Measurements from ENCODE around the gene HECW1. TPM values are rescaled to one million over a fixed set of nuclear protein-coding genes. Genes with fewer than 3 reads are reported as not detected.

Gene HECW1
- total and polyA plus RNA-seq, 2 of the 8 experiments (the other 6 are each of a cell fraction or from before 2014, with no cell fraction given): 2.9 to 12.7 TPM

GRCh38 chr7:43332193-43332796, 219.8 kb downstream of the HECW1 start:
- Histone ChIP-seq H3K9ac (replicated peaks in 1 of 4; ENCODE audit: extremely low read depth in 1 of 4, low read depth in 3 of 4, low read length in 3 of 4) (no peak overlapping the region), H2AK5ac (ENCODE audit: low read depth, low read length) (no peak overlapping the region; the same call in 1 of the 2 replicates), H4K5ac (ENCODE audit: insufficient read length, low read depth, low read length) (no peak overlapping the region), H3K79me2 (ENCODE audit: control insufficient read depth in 1 of 2, insufficient read depth in 2 of 2, low read length in 2 of 2) (no peaks in the 10 kb centered on the region), H3K9me3 (ENCODE audit: insufficient read depth in 2 of 2, low read depth in 1 of 2, low read length in 1 of 2) (no peaks in the 10 kb centered on the region), H4K8ac (ENCODE audit: extremely low read depth, insufficient read depth, low read length) (no peak overlapping the region), H2BK15ac (ENCODE audit: low read length) (no peak overlapping the region), H3K56ac (replicated peaks; ENCODE audit: insufficient read length, low read depth, low read length) (no peak overlapping the region), H3K4me3 (ENCODE audit: extremely low read depth in 1 of 4, insufficient read depth in 2 of 4, low read depth in 3 of 4, low read length in 4 of 4) (no peak overlapping the region), H3K23me2 (ENCODE audit: low read depth, low read length) (no peaks in the 10 kb centered on the region; the same call in 1 of the 2 replicates), H4K20me1 (replicated peaks in 1 of 2; ENCODE audit: control insufficient read depth in 1 of 2, insufficient read depth in 2 of 2, low read length in 2 of 2) (no peaks in the 10 kb centered on the region), H3K14ac (ENCODE audit: insufficient read length) (no peak overlapping the region), H2BK5ac (ENCODE audit: low read depth, low read length) (no peak overlapping the region; the same call in 1 of the 2 replicates), H3K4ac (replicated peaks; ENCODE audit: insufficient read length, low read depth, low read length) (no peak overlapping the region), H3K36me3 (ENCODE audit: control insufficient read depth in 2 of 4, insufficient read depth in 4 of 4, low read length in 3 of 4) (no peaks in the 10 kb centered on the region), H3K18ac (ENCODE audit: extremely low read depth, low read length) (no peak overlapping the region), H3K27me3 (replicated peaks in 1 of 4; ENCODE audit: control insufficient read depth in 3 of 4, extremely low read depth in 1 of 4, insufficient read depth in 3 of 4, low read length in 3 of 4) (no peaks in the 10 kb centered on the region), H3K27ac (ENCODE audit: low read depth, low read length) (no peak overlapping the region), H3K4me2 (ENCODE audit: insufficient read depth in 1 of 2, low read depth in 2 of 2, low read length in 2 of 2) (no peak overlapping the region), H2AFZ (ENCODE audit: low read length) (no peak overlapping the region), H3K4me1 (replicated peaks in 1 of 4; ENCODE audit: control insufficient read depth in 3 of 4, insufficient read depth in 4 of 4, low read length in 3 of 4) (peaks cover 0 to 3% (median 1%) of the 10 kb centered on the region in 4 experiments; a peak in 1 of 7 replicates), H2BK12ac (ENCODE audit: low read depth, low read length) (peak overlapping the region; percentile 55; the same call in 1 of the 2 replicates), H2BK20ac (ENCODE audit: low read length) (no peak overlapping the region), H3K23ac (ENCODE audit: insufficient read length) (no peak overlapping the region), H4K91ac (replicated peaks; ENCODE audit: insufficient read length, low read length) (peak overlapping the region; percentile 57), H3K79me1 (ENCODE audit: low read depth, low read length) (no peaks in the 10 kb centered on the region; the same call in 1 of the 2 replicates), H2BK120ac (replicated peaks; ENCODE audit: low read depth, low read length) (no peak overlapping the region)
- WGBS, 2 experiments (ENCODE audit: extremely low coverage in 1 of 2, insufficient coverage in 1 of 2, insufficient read length in 1 of 2, insufficient replicate concordance in 2 of 2, low coverage in 1 of 2, low lambda C conversion rate in 2 of 2, missing lambda C conversion rate in 1 of 2): 95% methylated on average over 8 of the region's 8 CpGs; no CpG with 5 or more reads in 1 of the 2 experiments
- ChIA-PET POLR2A (ENCODE audit: partially characterized antibody) (interaction anchor here (1.4 kb wide), 1 partner anchor 17 kb away, joined by 4 read pairs; no protein-coding TSS in a partner anchor), CTCF (ENCODE audit: partially characterized antibody) (interaction anchor here (0.7 to 1.1 kb wide), 3 partner anchors 18 to 122 kb away, joined by 3 read pairs; no protein-coding TSS in a partner anchor)
- no peak for FAIRE-seq
- DNase-seq (ENCODE audit: low read depth in 1 of 2, low spot score in 2 of 2): no peak
- TF ChIP-seq CBX5 (IDR thresholded peaks at IDR 0.05; ENCODE audit: low read depth, low read length) (no peak), USF2 (IDR thresholded peaks at IDR 0.05; ENCODE audit: low read length) (no peak), MAX (IDR thresholded peaks at IDR 0.05) (no peak), PHF8 (conservative IDR thresholded peaks at IDR 0.05; ENCODE audit: low read depth, low read length) (no peak), NANOG (IDR thresholded peaks at IDR 0.05; ENCODE audit: insufficient read depth, low read depth, low read length, poor library complexity, severe bottlenecking) (no peak), TAF7 (optimal IDR thresholded peaks at IDR 0.05; ENCODE audit: borderline replicate concordance, low read depth, low read length) (no peak), CHD2 (IDR thresholded peaks at IDR 0.05; ENCODE audit: low read length) (no peak), HDAC2 (IDR thresholded peaks at IDR 0.05; ENCODE audit: borderline replicate concordance in 1 of 2, low read depth in 2 of 2, low read length in 2 of 2) (no peak), RFX5 (IDR thresholded peaks at IDR 0.05; ENCODE audit: borderline replicate concordance, low read depth, low read length) (no peak), RBBP5 (IDR thresholded peaks at IDR 0.05; ENCODE audit: borderline replicate concordance, low read depth, low read length) (no peak), EGR1 (IDR thresholded peaks at IDR 0.05; ENCODE audit: borderline replicate concordance, low read depth, low read length) (no peak)

All from H1 (cell line).